ENCODE results near the gene HOXA11.

HOXA11 gene

GRCh38 chr7:27169658-27170425 is 15.2 kb downstream of the HOXA11 start:
- no peak for DNase-seq (ENCODE audit: low read depth)

GRCh38 chr7:27168265-27168947 is 16.6 kb downstream of the HOXA11 start:
- no peak for DNase-seq (ENCODE audit: low read depth)

GRCh38 chr7:27167916-27168264 is 17.1 kb downstream of the HOXA11 start:
- DNase-seq (ENCODE audit: low read depth): no peak

- DNase-seq (ENCODE audit: low read depth): no peak
Observed at GRCh38 chr7:27166531-27167505, 18.2 kb downstream of the HOXA11 start.

- no peak for DNase-seq (ENCODE audit: low read depth)
Observed at GRCh38 chr7:27165996-27166530, 19.0 kb downstream of the HOXA11 start.

GRCh38 chr7:27165089-27165995 is 19.7 kb downstream of the HOXA11 start, which contains the start of gene HOXA9:
TSS of gene HOXA9 (minus strand) at chr7:27165537. CDS start at chr7:27165457, 80 bp downstream.
- DNase-seq (ENCODE audit: low read depth): no peak

GRCh38 chr7:27164367-27165088 is 20.5 kb downstream of the HOXA11 start:
- DNase-seq (ENCODE audit: low read depth): no peak

GRCh38 chr7:27164045-27164366 is 21.0 kb downstream of the HOXA11 start:
- DNase-seq (ENCODE audit: low read depth): no peak

- DNase-seq (ENCODE audit: low read depth): no peak
Observed at GRCh38 chr7:27163288-27164044, 21.6 kb downstream of the HOXA11 start.

GRCh38 chr7:27162561-27163287 is 22.3 kb downstream of the HOXA11 start:
- DNase-seq (ENCODE audit: low read depth): no peak

GRCh38 chr7:27161721-27162560 is 23.1 kb downstream of the HOXA11 start:
- DNase-seq (ENCODE audit: low read depth): no peak

GRCh38 chr7:27161214-27161720 is 23.8 kb downstream of the HOXA11 start:
- DNase-seq (ENCODE audit: low read depth): no peak

- peak; percentile 77 for DNase-seq (ENCODE audit: low read depth)
Observed at GRCh38 chr7:27160546-27161213, 24.4 kb downstream of the HOXA11 start.

GRCh38 chr7:27160145-27160545 is 24.9 kb downstream of the HOXA11 start:
- no peak for DNase-seq (ENCODE audit: low read depth)

- DNase-seq (ENCODE audit: low read depth): no peak
Observed at GRCh38 chr7:27159266-27160144, 25.5 kb downstream of the HOXA11 start.

Measured in stimulated activated CD4-positive, alpha-beta T cell treated with anti-CD3 and anti-CD28 coated beads, Interleukin-2, amount 100 ng/mL, for 4 hours (primary cell).